Measurements from ENCODE around the gene METTL26. TPM values are rescaled to one million over a fixed set of nuclear protein-coding genes. Genes with fewer than 3 reads are reported as not detected.
"Not testable (repeated sequence)": the region's sequence is repeated elsewhere in the genome, so short reads cannot be mapped to it uniquely, and the experiment has no call there.

METTL26 gene
- total and polyA plus RNA-seq, 8 donors, result 17.3 to 271 (median 197) TPM

DNA sequence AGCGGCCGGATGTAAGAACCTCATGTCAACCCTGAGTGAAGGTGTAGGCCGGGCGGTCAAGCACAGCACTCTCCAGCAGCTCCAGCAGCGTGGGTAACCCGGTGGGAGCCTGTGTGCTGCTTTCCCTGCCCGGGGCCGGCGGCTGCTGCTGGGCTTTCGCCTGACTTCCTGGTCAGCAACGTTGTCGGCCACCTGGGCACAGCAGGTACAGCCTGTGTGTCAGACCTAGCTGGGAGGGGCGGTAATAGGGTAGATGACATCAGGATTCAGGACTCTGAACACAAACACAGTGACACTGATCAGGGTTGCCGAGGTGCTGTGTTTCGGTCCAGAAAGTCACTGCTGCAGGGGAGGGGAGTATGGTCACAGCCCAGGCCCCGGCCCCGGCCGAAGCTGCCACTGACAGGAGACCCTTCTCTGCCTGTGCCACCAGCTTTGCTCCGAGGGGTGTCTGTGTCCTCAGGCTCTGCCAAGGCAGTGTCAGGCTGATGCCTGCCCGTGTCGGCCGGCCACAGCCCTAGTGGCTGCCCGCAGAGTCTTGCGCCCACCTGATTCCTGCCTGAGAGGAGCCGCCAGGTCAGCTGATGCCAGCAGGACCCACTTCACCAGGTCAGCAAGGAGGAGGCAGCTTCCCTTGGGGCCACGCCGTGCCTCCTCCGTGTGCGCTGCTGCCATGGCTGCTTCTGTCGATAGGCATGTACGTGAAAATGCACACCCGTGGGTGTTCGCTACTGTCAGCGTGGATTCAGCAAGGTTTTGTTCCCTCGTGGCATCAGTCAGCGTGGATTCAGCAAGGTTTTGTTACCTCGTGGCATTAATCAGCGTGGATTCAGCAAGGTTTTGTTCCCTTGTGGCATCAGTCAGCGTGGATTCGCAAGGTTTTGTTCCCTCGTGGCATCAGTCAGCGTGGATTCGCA, 37.0 kb downstream of the METTL26 start:
- Histone ChIP-seq H3K27me3 (no peaks in the 10 kb centered on the region), H3K4me3 (no peak overlapping the region), H3K27ac (peak overlapping the region in 2 of 5 donors; percentile 16 to 26), H3K36me3 (peaks cover 8 to 42% (median 33%) of the 10 kb centered on the region in 4 donors), H3K9me3 (no peaks in the 10 kb centered on the region), H3K4me1 (peaks cover 6 to 30% (median 25%) of the 10 kb centered on the region in 4 donors)
- intact Hi-C loops (cut with DNase I; ENCODE audit: low total_unique reads), result no loop called here
- peak in 1 of 2 donors; percentile 42 for DNase-seq
- WGBS, 5 donors, result 88 to 95% (median 94%) methylated on average over 24 to 43 of the region's 43 CpGs
- TF ChIP-seq POLR2AphosphoS5 (IDR thresholded peaks at IDR 0.05), result no peak
- TF ChIP-seq, protein P1, sequence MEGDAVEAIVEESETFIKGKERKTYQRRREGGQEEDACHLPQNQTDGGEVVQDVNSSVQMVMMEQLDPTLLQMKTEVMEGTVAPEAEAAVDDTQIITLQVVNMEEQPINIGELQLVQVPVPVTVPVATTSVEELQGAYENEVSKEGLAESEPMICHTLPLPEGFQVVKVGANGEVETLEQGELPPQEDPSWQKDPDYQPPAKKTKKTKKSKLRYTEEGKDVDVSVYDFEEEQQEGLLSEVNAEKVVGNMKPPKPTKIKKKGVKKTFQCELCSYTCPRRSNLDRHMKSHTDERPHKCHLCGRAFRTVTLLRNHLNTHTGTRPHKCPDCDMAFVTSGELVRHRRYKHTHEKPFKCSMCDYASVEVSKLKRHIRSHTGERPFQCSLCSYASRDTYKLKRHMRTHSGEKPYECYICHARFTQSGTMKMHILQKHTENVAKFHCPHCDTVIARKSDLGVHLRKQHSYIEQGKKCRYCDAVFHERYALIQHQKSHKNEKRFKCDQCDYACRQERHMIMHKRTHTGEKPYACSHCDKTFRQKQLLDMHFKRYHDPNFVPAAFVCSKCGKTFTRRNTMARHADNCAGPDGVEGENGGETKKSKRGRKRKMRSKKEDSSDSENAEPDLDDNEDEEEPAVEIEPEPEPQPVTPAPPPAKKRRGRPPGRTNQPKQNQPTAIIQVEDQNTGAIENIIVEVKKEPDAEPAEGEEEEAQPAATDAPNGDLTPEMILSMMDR (IDR thresholded peaks at IDR 0.05), result no peak
- TF ChIP-seq POLR2A (IDR thresholded peaks at IDR 0.05), result no peak
- no peak for TF ChIP-seq EP300 (IDR thresholded peaks at IDR 0.05)

DNA sequence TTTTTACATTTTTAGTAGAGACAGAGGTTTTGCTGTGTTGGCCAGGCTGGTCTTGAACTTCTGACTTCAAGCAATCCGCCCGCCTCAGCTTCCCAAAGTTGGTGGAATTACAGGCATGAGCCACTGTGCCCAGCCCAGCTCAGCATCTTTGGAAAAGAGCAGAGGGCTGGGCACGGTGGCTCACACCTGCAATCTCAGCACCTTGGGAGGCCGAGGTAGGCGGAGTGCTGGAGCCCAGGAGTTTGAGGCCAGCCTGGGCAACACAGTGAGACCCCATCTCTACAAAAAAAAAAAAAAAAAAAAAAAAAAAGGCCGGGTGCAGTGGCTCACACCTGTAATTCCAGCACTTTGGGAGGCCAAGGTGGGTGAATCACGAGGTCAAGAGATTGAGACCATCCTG, 38.5 kb downstream of the METTL26 start:
- intact Hi-C loops (cut with DNase I; ENCODE audit: low total_unique reads); H3K27ac ChIP-seq; H3K27me3 ChIP-seq; DNase-seq; H3K9me3 ChIP-seq; H3K4me3 ChIP-seq: not testable (repeated sequence)
- Histone ChIP-seq H3K36me3 (peaks cover 8 to 49% (median 33%) of the 10 kb centered on the region in 4 donors), H3K4me1 (peaks cover 19 to 44% (median 40%) of the 10 kb centered on the region in 4 donors)
- 95 to 98% (median 98%) methylated on average over 6 to 7 of the region's 7 CpGs for WGBS, 5 donors

DNA sequence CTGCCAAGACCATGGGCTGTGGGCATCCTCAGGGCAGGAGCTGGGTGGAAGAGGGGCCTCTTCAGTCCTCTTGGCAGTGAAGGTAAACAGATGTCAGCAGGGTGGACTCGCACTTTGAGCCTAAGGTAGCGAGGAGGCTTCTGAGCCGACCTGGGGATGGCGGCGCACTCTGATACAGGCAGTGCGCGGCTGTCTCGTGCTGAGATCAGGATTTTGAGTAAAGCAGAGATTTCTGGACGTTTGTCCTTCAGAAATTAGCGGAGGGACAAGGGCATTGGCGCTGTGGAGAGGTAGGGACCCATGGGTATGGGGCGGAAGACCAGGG, 39.4 kb downstream of the METTL26 start:
- intact Hi-C loops (cut with DNase I; ENCODE audit: low total_unique reads), result no loop called here
- DNase-seq, result no peak
- Histone ChIP-seq H3K4me3 (no peak overlapping the region), H3K27me3 (no peaks in the 10 kb centered on the region), H3K36me3 (peaks cover 8 to 49% (median 33%) of the 10 kb centered on the region in 4 donors), H3K9me3 (no peaks in the 10 kb centered on the region), H3K27ac (no peak overlapping the region), H3K4me1 (peaks cover 29 to 54% (median 49%) of the 10 kb centered on the region in 4 donors)
- WGBS, 5 donors, result 86 to 93% (median 91%) methylated on average over 12 of the region's 12 CpGs
- TF ChIP-seq POLR2A (IDR thresholded peaks at IDR 0.05), result no peak
- no peak for TF ChIP-seq POLR2AphosphoS5 (IDR thresholded peaks at IDR 0.05)

DNA sequence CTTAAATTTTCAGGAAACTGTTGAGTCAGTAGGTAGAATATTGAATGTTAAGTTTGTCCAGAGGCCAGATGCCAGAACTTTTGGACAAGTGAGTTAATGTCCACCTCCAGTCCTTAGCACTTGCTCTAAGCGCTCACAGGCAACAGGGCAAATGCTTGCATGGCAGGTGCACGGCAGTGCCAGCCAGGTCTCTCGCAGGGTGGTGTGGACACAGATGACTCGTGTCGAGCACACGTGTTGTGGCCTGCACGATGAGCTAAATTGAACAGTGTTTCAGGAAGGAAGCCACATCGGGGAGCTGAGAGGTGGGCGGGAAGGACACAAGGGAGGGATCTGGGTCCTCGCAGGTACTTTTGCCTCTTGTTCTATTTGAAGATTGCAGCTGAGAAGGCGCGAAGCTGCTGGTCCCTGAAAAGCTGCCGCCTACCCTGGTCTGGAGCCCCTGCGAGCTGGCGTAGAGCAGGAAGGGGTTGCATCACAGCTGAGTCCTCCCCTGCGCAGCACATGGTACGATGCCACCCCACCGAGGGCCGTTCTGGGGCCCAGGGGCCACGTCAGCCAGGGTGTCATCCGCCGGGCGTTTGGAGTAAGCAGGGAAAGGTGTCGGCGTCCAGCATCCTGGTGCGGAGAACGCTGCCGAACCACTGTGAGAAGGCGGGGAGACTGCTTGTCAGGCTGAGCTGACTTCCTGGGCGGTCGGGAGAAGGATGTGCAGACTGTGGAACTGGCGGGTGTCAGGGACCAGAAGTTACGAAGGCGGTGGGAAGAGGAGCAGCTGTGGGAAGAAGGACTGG, 40.0 kb downstream of the METTL26 start:
- Histone ChIP-seq H3K36me3 (peaks cover 8 to 46% (median 30%) of the 10 kb centered on the region in 4 donors), H3K4me3 (no peak overlapping the region), H3K27me3 (no peaks in the 10 kb centered on the region), H3K27ac (no peak overlapping the region), H3K9me3 (no peaks in the 10 kb centered on the region), H3K4me1 (peaks cover 32 to 60% (median 54%) of the 10 kb centered on the region in 4 donors)
- no peak for DNase-seq
- no peak for TF ChIP-seq POLR2A (IDR thresholded peaks at IDR 0.05)
- intact Hi-C loops (cut with DNase I; ENCODE audit: low total_unique reads), result no loop called here
- WGBS, 5 donors, result 78 to 91% (median 88%) methylated on average over 33 to 34 of the region's 34 CpGs

DNA sequence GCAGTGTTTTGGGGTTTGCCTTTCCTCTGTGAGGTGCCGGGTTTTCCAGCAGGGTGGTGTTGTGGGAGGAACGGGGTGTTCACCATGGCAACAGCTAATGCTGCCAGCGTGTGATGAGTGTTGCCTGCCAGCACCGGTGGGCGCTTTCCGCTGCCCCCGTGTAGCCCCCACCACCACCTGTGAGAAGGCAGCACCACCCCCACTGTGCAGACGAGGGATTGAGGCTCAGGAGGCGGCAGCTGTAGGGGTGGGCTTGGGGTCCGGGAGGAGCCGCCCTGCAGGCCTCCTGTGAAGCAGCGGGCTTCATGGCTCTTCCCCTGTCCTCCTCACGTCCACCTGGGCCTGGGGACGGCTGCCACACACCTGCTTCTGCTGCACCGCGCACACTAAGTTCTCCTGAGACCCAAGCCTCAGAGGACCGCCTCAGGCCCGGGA, 41.0 kb downstream of the METTL26 start:
- intact Hi-C loops (cut with DNase I; ENCODE audit: low total_unique reads), result no loop called here
- no peak for DNase-seq
- Histone ChIP-seq H3K27me3 (no peaks in the 10 kb centered on the region), H3K9me3 (no peaks in the 10 kb centered on the region), H3K4me3 (no peak overlapping the region), H3K4me1 (peaks cover 38 to 69% (median 62%) of the 10 kb centered on the region in 4 donors), H3K27ac (peak overlapping the region in 3 of 5 donors; percentile 2 to 100 (median 10)), H3K36me3 (peaks cover 5 to 36% (median 23%) of the 10 kb centered on the region in 4 donors)
- TF ChIP-seq, protein P1 (IDR thresholded peaks at IDR 0.05), result no peak
- TF ChIP-seq POLR2A (IDR thresholded peaks at IDR 0.05) (no peak), POLR2AphosphoS5 (IDR thresholded peaks at IDR 0.05) (no peak), EP300 (IDR thresholded peaks at IDR 0.05) (no peak)
- WGBS, 5 donors, result 82 to 91% (median 88%) methylated on average over 18 of the region's 18 CpGs

Data from stomach (tissue), 9 donors.